ENCODE results near the gene CACNA1G.

GRCh38 chr17:50594128-50594823, 33.8 kb downstream of the CACNA1G start:
- TF ChIP-seq, protein P1, sequence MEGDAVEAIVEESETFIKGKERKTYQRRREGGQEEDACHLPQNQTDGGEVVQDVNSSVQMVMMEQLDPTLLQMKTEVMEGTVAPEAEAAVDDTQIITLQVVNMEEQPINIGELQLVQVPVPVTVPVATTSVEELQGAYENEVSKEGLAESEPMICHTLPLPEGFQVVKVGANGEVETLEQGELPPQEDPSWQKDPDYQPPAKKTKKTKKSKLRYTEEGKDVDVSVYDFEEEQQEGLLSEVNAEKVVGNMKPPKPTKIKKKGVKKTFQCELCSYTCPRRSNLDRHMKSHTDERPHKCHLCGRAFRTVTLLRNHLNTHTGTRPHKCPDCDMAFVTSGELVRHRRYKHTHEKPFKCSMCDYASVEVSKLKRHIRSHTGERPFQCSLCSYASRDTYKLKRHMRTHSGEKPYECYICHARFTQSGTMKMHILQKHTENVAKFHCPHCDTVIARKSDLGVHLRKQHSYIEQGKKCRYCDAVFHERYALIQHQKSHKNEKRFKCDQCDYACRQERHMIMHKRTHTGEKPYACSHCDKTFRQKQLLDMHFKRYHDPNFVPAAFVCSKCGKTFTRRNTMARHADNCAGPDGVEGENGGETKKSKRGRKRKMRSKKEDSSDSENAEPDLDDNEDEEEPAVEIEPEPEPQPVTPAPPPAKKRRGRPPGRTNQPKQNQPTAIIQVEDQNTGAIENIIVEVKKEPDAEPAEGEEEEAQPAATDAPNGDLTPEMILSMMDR (conservative IDR thresholded peaks at IDR 0.05 in 1 of 2, IDR thresholded peaks at IDR 0.05 in 1 of 2; ENCODE audit: low read depth in 1 of 2, low read length in 2 of 2) = no peak
- no peak for TF ChIP-seq EZH2 (IDR thresholded peaks at IDR 0.05; ENCODE audit: low read length, missing control alignments)

All from fibroblast of lung (primary cell).